GM12864 (cell line): ENCODE measurements around the gene ZBTB21.

Experiments
- DNase-seq: peaks from one replicate; pipeline ENCODE4 v3.0.0-alpha.2; 2011; ENCODE audit warnings: low read depth
- H3K4me3 ChIP-seq: 2 replicates; pipeline ENCODE4 v1.5.1; 2011; ENCODE audit warnings: mild to moderate bottlenecking, low read depth, low read length, control low read depth
- CTCF ChIP-seq: IDR thresholded peaks from 2 replicates; pipeline ENCODE4 v1.5.1; 2011; ENCODE audit warnings: low read depth, mild to moderate bottlenecking, moderate library complexity, low read length, control low read depth, inconsistent platforms; ENCODE audit errors: missing control alignments

Gene ZBTB21

DNA sequence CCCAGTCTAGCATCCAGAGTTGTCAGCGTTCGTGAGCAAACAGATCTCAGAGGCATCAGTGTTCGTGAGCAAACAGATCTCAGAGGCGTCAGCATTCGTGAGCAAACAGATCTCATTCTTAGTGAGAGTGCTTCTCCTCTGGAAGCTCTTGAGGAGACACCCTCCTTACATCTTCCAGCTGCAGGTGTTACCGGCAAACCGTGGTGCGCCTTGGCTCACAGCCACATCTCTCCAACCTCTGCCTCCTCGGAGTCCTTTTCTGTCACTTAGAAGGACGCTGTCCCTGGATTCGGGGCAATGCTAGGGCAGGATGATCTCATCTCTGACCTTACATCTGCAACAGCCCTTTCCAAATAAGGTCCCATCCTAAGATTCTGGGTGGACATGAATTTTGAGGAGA, 46.3 kb upstream of the ZBTB21 start:
- H3K4me3 ChIP-seq: no peak overlapping the region
- TF ChIP-seq CTCF: no peak
- no peak for DNase-seq

DNA sequence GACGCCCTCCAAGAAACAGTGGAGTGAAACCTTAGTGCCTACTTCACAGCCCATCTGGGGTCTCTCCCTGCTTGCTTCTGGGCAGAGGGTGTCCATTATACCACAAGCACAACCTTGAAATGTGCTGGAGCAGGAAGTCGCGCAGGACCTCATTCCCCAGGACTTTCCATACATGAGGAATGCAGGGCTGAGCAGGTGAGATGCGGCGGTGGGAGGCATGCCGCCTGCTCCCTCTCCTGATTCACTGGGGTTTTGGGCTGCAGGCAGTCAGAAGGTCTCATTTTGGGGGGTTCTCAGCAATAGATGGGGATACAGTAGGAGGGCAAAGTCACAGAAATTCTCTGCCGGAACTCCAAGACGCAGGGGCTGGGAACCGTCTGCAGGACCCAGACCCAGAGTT, 45.3 kb upstream of the ZBTB21 start:
- H3K4me3 ChIP-seq: no peak overlapping the region
- no peak for DNase-seq
- TF ChIP-seq CTCF: no peak

GRCh38 chr21:42051788-42052187, 41.6 kb upstream of the ZBTB21 start:
- H3K4me3 ChIP-seq: no peak overlapping the region
- no peak for DNase-seq
- no peak for TF ChIP-seq CTCF

GRCh38 chr21:42049578-42050430, 39.6 kb upstream of the ZBTB21 start:
- DNase-seq: no peak
- no peak overlapping the region for H3K4me3 ChIP-seq
- TF ChIP-seq CTCF: no peak

GRCh38 chr21:42048870-42049577, 38.9 kb upstream of the ZBTB21 start:
- H3K4me3 ChIP-seq: no peak overlapping the region
- TF ChIP-seq CTCF: no peak
- DNase-seq: no peak

DNA sequence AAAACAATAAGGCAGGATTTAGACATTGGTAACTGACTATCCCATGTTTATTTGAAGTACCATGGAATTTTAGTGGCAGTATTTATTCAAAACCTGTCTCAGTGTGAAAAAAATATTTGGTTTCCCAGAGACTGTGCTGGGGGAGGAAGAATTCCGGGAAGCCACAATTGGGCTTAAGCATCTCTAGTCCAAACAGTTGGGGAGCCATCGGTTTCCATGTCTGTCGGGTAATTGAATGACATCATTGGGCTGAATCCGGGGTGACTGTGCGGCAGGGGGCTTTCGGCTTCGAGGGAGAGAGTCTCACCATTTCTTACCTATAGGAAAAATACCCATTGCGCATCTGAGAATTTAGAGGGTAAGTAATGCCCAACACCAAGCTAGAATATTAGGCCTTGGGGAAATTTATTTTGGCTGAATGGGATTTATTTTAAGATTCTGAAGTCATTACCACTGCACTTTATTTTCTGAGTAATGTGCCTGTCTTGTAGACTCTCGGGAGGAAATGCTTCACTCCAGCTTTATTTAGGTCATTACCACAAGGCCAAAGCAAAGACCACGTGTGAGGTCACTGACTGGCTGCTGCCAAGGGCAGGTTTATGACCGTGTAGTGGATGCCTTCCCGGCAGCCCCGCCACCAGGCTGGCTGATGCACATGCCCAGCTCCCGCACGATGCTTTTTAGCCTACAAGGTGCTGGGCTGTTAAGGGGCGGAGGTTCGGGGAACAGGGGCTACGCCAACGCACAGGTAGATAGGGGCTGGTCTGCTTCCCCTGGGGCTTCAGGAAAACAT, 37.9 kb upstream of the ZBTB21 start:
- no peak for TF ChIP-seq CTCF
- DNase-seq: no peak
- H3K4me3 ChIP-seq: no peak overlapping the region
